Measurements from ENCODE around the gene C4orf33.

Gene C4orf33

GRCh38 chr4:129129143-129129542 is 33.2 kb downstream of the C4orf33 start:
- no peak for DNase-seq (ENCODE audit: low read depth)

GRCh38 chr4:129131343-129131742 is 35.4 kb downstream of the C4orf33 start:
- no peak for DNase-seq (ENCODE audit: low read depth)

GRCh38 chr4:129136433-129136832 is 40.5 kb downstream of the C4orf33 start:
- DNase-seq (ENCODE audit: low read depth) = no peak

GRCh38 chr4:129138810-129139496 is 43.0 kb downstream of the C4orf33 start:
- no peak for DNase-seq (ENCODE audit: low read depth)

GRCh38 chr4:129140521-129140920 is 44.6 kb downstream of the C4orf33 start:
- no peak for DNase-seq (ENCODE audit: low read depth)

GRCh38 chr4:129143359-129143758 is 47.4 kb downstream of the C4orf33 start:
- DNase-seq (ENCODE audit: low read depth) = no peak

- DNase-seq (ENCODE audit: low read depth) = no peak
Observed at GRCh38 chr4:129144755-129145206, 48.8 kb downstream of the C4orf33 start.

GRCh38 chr4:129145222-129145730 is 49.3 kb downstream of the C4orf33 start:
- DNase-seq (ENCODE audit: low read depth) = no peak

- DNase-seq (ENCODE audit: low read depth) = no peak
Observed at GRCh38 chr4:129146639-129147038, 50.7 kb downstream of the C4orf33 start.

GRCh38 chr4:129148892-129149291 is 52.9 kb downstream of the C4orf33 start:
- DNase-seq (ENCODE audit: low read depth) = no peak

GRCh38 chr4:129149906-129150305 is 54.0 kb downstream of the C4orf33 start:
- no peak for DNase-seq (ENCODE audit: low read depth)

GRCh38 chr4:129152350-129152749 is 56.4 kb downstream of the C4orf33 start:
- no peak for DNase-seq (ENCODE audit: low read depth)

- DNase-seq (ENCODE audit: low read depth) = no peak
Observed at GRCh38 chr4:129153700-129154099, 57.7 kb downstream of the C4orf33 start.

GRCh38 chr4:129162450-129162849 is 66.5 kb downstream of the C4orf33 start:
- no peak for DNase-seq (ENCODE audit: low read depth)

- no peak for DNase-seq (ENCODE audit: low read depth)
Observed at GRCh38 chr4:129163427-129163826, 67.5 kb downstream of the C4orf33 start.

GRCh38 chr4:129164243-129164642 is 68.3 kb downstream of the C4orf33 start:
- no peak for DNase-seq (ENCODE audit: low read depth)
